ENCODE measurements around the gene RITA1.

RITA1 gene

GRCh38 chr12:113207613-113208040 is 22.1 kb downstream of the RITA1 start:
- Histone ChIP-seq H3K4me2 (ENCODE audit: low read length) (peak overlapping the region; percentile 63), H3K9ac (ENCODE audit: low read length) (0 out of 2 replicates have a peak overlapping the region, but pooled peaks have one; percentile 39), H3K4me1 (ENCODE audit: low read length) (peaks cover 37% of the 10 kb centered on the region), H3K4me3 (ENCODE audit: low read length) (peak overlapping the region; percentile 22; the same call in 1 of the 2 replicates), H2AFZ (ENCODE audit: low read depth, low read length) (peak overlapping the region; percentile 12; the same call in 1 of the 2 replicates), H4K20me1 (ENCODE audit: insufficient read depth, low read length) (no peaks in the 10 kb centered on the region), H3K9me3 (ENCODE audit: insufficient read depth, low read length) (peaks cover 3% of the 10 kb centered on the region; the same call in 1 of the 2 replicates), H3K27ac (ENCODE audit: low read length) (peak overlapping the region; percentile 83), H3K36me3 (replicated peaks; ENCODE audit: low read depth, low read length) (no peaks in the 10 kb centered on the region), H3K79me2 (ENCODE audit: low read length) (no peaks in the 10 kb centered on the region), H3K27me3 (ENCODE audit: low read depth, low read length) (no peaks in the 10 kb centered on the region)
- TF ChIP-seq EZH2phosphoT487 (IDR thresholded peaks at IDR 0.05; ENCODE audit: low read depth) (no peak), CTCF (IDR thresholded peaks at IDR 0.05; ENCODE audit: low read depth, low read length) (no peak)

- peaks cover 3% of the 10 kb centered on the region; the same call in 1 of the 2 replicates for H3K9me3 ChIP-seq (ENCODE audit: insufficient read depth, low read length)
Measured at GRCh38 chr12:113208041-113208934, 22.8 kb downstream of the RITA1 start.

GRCh38 chr12:113211160-113211559 is 25.6 kb downstream of the RITA1 start:
- Histone ChIP-seq H3K9me3 (ENCODE audit: insufficient read depth, low read length) (peaks cover 3% of the 10 kb centered on the region; the same call in 1 of the 2 replicates), H3K36me3 (replicated peaks; ENCODE audit: low read depth, low read length) (no peaks in the 10 kb centered on the region), H3K27ac (ENCODE audit: low read length) (no peak overlapping the region), H2AFZ (ENCODE audit: low read depth, low read length) (no peak overlapping the region), H3K4me1 (ENCODE audit: low read length) (peaks cover 54% of the 10 kb centered on the region), H3K4me2 (ENCODE audit: low read length) (no peak overlapping the region), H3K79me2 (ENCODE audit: low read length) (no peaks in the 10 kb centered on the region), H4K20me1 (ENCODE audit: insufficient read depth, low read length) (no peaks in the 10 kb centered on the region), H3K9ac (ENCODE audit: low read length) (no peak overlapping the region), H3K4me3 (ENCODE audit: low read length) (no peak overlapping the region), H3K27me3 (ENCODE audit: low read depth, low read length) (no peaks in the 10 kb centered on the region)
- TF ChIP-seq EZH2phosphoT487 (IDR thresholded peaks at IDR 0.05; ENCODE audit: low read depth) = no peak
- no peak for TF ChIP-seq CTCF (IDR thresholded peaks at IDR 0.05; ENCODE audit: low read depth, low read length)

More at GRCh38 chr12:113208041-113208934, 22.8 kb downstream of the RITA1 start:
- Histone ChIP-seq H3K27me3 (ENCODE audit: low read depth, low read length) (no peaks in the 10 kb centered on the region), H3K36me3 (replicated peaks; ENCODE audit: low read depth, low read length) (no peaks in the 10 kb centered on the region), H3K4me2 (ENCODE audit: low read length) (peak overlapping the region; percentile 63), H4K20me1 (ENCODE audit: insufficient read depth, low read length) (no peaks in the 10 kb centered on the region), H3K27ac (ENCODE audit: low read length) (peak overlapping the region; percentile 83), H3K4me3 (ENCODE audit: low read length) (peak overlapping the region; percentile 22), H3K9ac (ENCODE audit: low read length) (peak overlapping the region; percentile 39; the same call in 1 of the 2 replicates), H2AFZ (ENCODE audit: low read depth, low read length) (peak overlapping the region; percentile 12; the same call in 1 of the 2 replicates), H3K79me2 (ENCODE audit: low read length) (no peaks in the 10 kb centered on the region), H3K4me1 (ENCODE audit: low read length) (peaks cover 37% of the 10 kb centered on the region)
- TF ChIP-seq CTCF (IDR thresholded peaks at IDR 0.05; ENCODE audit: low read depth, low read length) = no peak
- no peak for TF ChIP-seq EZH2phosphoT487 (IDR thresholded peaks at IDR 0.05; ENCODE audit: low read depth)

- H3K27me3 ChIP-seq (ENCODE audit: low read depth, low read length) = no peaks in the 10 kb centered on the region; the same call in 1 of the 2 replicates
- no peak overlapping the region for H3K27ac ChIP-seq (ENCODE audit: low read length)
- H3K4me2 ChIP-seq (ENCODE audit: low read length) = peak overlapping the region; percentile 36
Measured at GRCh38 chr12:113214895-113215400, 29.4 kb downstream of the RITA1 start.

More at GRCh38 chr12:113214895-113215400, 29.4 kb downstream of the RITA1 start:
- no peak for TF ChIP-seq EZH2phosphoT487 (IDR thresholded peaks at IDR 0.05; ENCODE audit: low read depth)
- no peak for TF ChIP-seq CTCF (IDR thresholded peaks at IDR 0.05; ENCODE audit: low read depth, low read length)
- Histone ChIP-seq H3K9ac (ENCODE audit: low read length) (no peak overlapping the region), H3K36me3 (replicated peaks; ENCODE audit: low read depth, low read length) (no peaks in the 10 kb centered on the region), H2AFZ (ENCODE audit: low read depth, low read length) (no peak overlapping the region), H3K4me3 (ENCODE audit: low read length) (no peak overlapping the region), H3K79me2 (ENCODE audit: low read length) (no peaks in the 10 kb centered on the region), H4K20me1 (ENCODE audit: insufficient read depth, low read length) (no peaks in the 10 kb centered on the region), H3K4me1 (ENCODE audit: low read length) (peaks cover 25% of the 10 kb centered on the region), H3K9me3 (ENCODE audit: insufficient read depth, low read length) (no peaks in the 10 kb centered on the region)

Data from OCI-LY3 (cell line).